Tongue (tissue), 2 donors: Measurements from ENCODE around the gene UBL5. TPM values are rescaled to one million over a fixed set of nuclear protein-coding genes. Genes with fewer than 3 reads are reported as not detected.
"Not testable (repeated sequence)": the region's sequence is repeated elsewhere in the genome, so short reads cannot be mapped to it uniquely, and the experiment has no call there.

ENCODE experiments used
- DNase-seq: peaks from one replicate; pipeline ENCODE4 v3.0.0-alpha.2; 2015
- total RNA-seq: library from RNA; depleted of rRNA; stranded (reverse); fragments of >200 nt; gene quantifications from one replicate; pipeline ENCODE4 v1.2.3, GENCODE V29; 2014

UBL5 gene
- total RNA-seq = 139 TPM

- DNase-seq = peak; percentile 94
These were observed at the start of gene UBL5 for GRCh38 chr19:9827289-9828238. UBL5 (plus strand) TSS chr19:9827918; CDS start chr19:9828338, 420 bp downstream.

- DNase-seq = no peak
These were observed 45.4 kb upstream of the UBL5 start for GRCh38 chr19:9782338-9782737.

GRCh38 chr19:9784163-9784496 lies 43.6 kb upstream of the UBL5 start:
- DNase-seq = not testable (repeated sequence)

GRCh38 chr19:9785367-9786331 lies 42.1 kb upstream of the UBL5 start:
- DNase-seq = peak; percentile 99

- no peak for DNase-seq
These were observed 41.4 kb upstream of the UBL5 start for GRCh38 chr19:9786342-9786741.

GRCh38 chr19:9786819-9787218 lies 40.9 kb upstream of the UBL5 start:
- DNase-seq = no peak

GRCh38 chr19:9788604-9789003 lies 39.1 kb upstream of the UBL5 start:
- not testable (repeated sequence) for DNase-seq

GRCh38 chr19:9789066-9789465 lies 38.7 kb upstream of the UBL5 start:
- no peak for DNase-seq

- DNase-seq = not testable (repeated sequence)
These were observed 38.1 kb upstream of the UBL5 start for GRCh38 chr19:9789579-9789978.

GRCh38 chr19:9791073-9791367 lies 36.7 kb upstream of the UBL5 start:
- not testable (repeated sequence) for DNase-seq

- DNase-seq = peak; percentile 98
These were observed 36.0 kb upstream of the UBL5 start for GRCh38 chr19:9791552-9792205.

GRCh38 chr19:9792206-9793070 lies 35.3 kb upstream of the UBL5 start:
- peak; percentile 98 for DNase-seq

GRCh38 chr19:9793071-9793591 lies 34.6 kb upstream of the UBL5 start:
- DNase-seq = peak; percentile 72

- peak; percentile 93 for DNase-seq
These were observed 31.5 kb upstream of the UBL5 start for GRCh38 chr19:9796113-9796773.

GRCh38 chr19:9797871-9798270 lies 29.8 kb upstream of the UBL5 start:
- DNase-seq = no peak

- DNase-seq = no peak
These were observed 28.6 kb upstream of the UBL5 start for GRCh38 chr19:9799162-9799561.

GRCh38 chr19:9801976-9802375 lies 25.7 kb upstream of the UBL5 start:
- DNase-seq = no peak

GRCh38 chr19:9806803-9807202 lies 20.9 kb upstream of the UBL5 start:
- DNase-seq = no peak

- no peak for DNase-seq
These were observed 18.6 kb upstream of the UBL5 start for GRCh38 chr19:9808855-9809824.
